OCI-LY7 (cell line): ENCODE results near the gene CDON.

Experiments used
- EZH2phosphoT487 ChIP-seq: fragments of 200-600 bp; sonication (generic); IDR thresholded peaks from 2 replicates; pipeline ENCODE4 v1.6.1; 2018; ENCODE audit warnings: low read depth, borderline replicate concordance, mild to moderate bottlenecking, mixed run types, antibody characterized with exemption, low read length, moderate library complexity, mixed read lengths
- TF ChIP-seq, protein P1 (sequence below): fragments of 200-600 bp; sonication (generic); conservative IDR thresholded peaks from 2 replicates; pipeline ENCODE4 v1.5.1; 2014; ENCODE audit warnings: mild to moderate bottlenecking, antibody characterized with exemption, low read length, moderate library complexity, mixed read lengths

DNA sequence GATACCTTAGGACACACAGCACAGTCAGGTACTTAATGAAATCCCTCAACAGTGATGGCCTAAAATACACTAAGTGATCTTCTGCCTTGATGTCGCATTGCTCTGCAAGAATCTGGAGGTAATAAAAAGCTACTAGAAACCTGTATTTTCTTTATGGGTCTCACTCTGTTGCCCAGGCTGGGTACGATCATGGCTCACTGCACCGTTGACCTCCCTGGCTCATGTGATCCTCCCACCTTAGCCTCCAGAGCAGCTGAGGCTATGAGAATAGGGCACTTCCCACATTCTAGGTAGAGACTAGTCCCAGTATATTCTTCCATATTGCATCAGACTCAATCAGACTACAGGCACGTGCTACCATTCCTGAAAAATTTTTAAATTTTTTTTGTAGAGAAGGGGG is 95.2 kb downstream of the CDON start:
- TF ChIP-seq, protein P1, sequence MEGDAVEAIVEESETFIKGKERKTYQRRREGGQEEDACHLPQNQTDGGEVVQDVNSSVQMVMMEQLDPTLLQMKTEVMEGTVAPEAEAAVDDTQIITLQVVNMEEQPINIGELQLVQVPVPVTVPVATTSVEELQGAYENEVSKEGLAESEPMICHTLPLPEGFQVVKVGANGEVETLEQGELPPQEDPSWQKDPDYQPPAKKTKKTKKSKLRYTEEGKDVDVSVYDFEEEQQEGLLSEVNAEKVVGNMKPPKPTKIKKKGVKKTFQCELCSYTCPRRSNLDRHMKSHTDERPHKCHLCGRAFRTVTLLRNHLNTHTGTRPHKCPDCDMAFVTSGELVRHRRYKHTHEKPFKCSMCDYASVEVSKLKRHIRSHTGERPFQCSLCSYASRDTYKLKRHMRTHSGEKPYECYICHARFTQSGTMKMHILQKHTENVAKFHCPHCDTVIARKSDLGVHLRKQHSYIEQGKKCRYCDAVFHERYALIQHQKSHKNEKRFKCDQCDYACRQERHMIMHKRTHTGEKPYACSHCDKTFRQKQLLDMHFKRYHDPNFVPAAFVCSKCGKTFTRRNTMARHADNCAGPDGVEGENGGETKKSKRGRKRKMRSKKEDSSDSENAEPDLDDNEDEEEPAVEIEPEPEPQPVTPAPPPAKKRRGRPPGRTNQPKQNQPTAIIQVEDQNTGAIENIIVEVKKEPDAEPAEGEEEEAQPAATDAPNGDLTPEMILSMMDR: no peak
- no peak for TF ChIP-seq EZH2phosphoT487
